ENCODE data around the gene SLC6A8.

GRCh38 chrX:153638436-153639176 is 49.1 kb upstream of the SLC6A8 start:
- TF ChIP-seq CTCF (IDR thresholded peaks at IDR 0.05) (no peak), POLR2AphosphoS5 (IDR thresholded peaks at IDR 0.05) (no peak)

All from prostate gland (tissue), 2 donors.